GM18858 (cell line): ENCODE measurements around the gene GAS2L1.

Experiments used
- ATAC-seq: cut with Tn5 transposase; IDR thresholded peaks from one replicate; pipeline ENCODE4 v1.9.1; 2021; ENCODE audit not compliant: unreplicated experiment

The GAS2L1 gene

DNA sequence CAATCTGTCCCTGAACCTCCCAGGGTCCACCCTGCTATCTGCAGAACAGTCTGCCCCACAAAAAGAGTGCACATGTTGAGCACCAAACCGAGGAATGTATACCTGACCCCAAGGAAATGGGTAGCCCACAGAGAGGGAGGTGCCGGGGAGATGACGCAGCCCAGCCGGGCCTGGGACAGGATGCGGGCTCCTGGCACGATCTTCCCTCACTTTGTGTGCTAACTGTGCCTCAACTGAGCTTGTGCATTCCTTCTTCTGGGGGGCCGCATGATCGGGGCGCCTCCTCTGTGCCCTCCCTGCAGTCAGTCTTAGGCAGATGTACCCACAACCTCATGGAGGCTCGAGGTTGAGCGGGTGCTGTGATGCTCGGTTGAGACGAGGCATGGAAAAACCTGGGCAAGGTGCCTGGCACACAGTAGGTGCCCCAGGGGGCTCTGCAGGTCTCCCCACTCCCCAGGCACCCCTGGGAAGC, 2.4 kb downstream of the GAS2L1 start:
- ATAC-seq, result no peak

DNA sequence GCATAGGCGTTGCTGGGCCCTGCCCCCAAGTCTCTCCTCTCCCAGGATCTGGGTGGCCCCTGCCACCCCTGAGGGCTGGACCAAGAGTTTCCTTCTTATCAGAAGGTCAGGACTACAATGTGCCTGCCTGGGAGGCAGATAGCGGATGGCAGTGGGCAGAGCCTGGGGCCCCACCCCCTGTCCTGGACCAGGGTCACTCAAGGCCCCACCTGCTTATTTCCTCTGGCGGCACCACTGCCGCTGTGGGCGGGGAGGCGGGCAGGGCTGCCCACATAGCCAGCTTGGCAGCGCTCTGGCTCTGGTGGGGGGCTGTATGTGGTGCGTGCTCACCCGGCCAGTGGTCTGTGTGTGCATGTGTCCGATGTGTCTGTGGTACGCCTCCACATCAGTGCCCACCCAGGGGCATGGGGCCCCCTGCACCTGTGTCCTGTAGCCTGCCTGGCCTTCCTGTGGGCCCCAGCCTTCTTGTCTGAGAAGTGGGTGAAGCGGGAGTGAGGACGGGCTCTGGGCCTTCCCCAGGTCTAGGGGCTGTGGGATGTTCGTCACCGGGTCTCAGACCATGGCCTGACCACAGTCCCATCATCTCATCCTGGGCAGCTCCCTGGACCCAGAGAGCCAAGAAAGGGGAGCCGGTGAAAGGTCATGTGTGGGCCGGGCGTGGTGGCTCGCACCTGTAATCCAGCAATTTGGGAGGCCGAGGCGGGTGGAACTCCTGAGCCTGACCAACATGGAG, 3.0 kb downstream of the GAS2L1 start:
- no peak for ATAC-seq

DNA sequence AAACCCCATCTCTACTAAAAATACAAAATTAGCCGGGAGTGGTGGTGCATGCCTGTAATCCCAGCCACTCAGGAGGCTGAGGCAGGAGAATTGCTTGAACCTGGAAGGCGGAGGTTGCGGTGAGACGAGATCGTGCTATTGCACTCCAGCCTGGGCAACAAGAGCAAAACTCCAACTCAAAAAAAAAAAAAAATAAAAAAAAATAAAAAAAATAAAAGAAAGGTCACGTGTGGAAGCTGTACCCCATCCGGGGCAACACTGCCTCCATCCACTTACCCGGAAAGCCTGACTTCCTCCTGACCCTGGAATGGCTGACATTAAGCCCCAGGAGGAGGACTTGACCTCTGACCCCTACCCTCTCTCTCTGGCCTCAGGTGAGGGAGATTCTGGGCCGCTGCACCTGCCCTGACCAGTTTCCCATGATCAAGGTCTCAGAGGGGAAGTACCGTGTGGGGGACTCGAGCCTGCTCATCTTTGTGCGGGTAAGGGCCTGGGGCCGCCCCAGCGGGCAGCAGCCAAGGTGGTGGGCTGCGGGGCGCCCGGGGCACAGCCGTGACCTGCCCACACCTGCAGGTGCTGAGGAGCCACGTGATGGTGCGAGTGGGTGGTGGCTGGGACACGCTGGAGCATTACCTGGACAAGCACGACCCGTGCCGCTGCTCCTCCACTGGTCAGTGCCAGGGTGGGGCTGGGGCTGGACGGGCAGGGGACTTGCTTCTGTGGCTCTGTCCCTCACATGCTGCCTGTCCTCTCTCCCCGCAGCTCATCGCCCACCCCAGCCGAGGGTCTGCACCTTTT, 3.8 kb downstream of the GAS2L1 start:
- ATAC-seq, result no peak

DNA sequence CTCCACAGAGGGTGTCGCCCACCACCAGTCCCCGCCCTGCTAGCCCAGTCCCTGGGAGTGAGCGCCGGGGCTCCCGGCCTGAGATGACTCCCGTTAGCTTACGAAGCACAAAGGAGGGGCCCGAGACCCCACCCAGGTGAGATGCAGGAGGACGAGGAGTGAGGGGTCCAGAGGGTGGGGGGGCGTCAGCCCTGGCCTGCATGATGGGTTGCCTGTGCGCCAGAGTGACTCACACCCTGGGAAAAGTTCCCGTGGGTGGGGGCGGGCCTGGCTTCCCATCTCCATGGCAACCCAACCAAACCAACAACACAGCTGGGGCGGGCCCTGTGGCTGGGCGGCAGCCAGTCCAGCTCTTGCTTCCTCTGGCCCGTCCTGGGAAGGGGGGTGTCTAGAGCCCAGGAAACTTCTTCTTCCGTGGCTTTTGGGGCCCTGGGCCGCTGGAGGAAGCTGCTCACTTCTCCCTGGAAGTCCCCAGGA, 4.5 kb downstream of the GAS2L1 start:
- no peak for ATAC-seq

DNA sequence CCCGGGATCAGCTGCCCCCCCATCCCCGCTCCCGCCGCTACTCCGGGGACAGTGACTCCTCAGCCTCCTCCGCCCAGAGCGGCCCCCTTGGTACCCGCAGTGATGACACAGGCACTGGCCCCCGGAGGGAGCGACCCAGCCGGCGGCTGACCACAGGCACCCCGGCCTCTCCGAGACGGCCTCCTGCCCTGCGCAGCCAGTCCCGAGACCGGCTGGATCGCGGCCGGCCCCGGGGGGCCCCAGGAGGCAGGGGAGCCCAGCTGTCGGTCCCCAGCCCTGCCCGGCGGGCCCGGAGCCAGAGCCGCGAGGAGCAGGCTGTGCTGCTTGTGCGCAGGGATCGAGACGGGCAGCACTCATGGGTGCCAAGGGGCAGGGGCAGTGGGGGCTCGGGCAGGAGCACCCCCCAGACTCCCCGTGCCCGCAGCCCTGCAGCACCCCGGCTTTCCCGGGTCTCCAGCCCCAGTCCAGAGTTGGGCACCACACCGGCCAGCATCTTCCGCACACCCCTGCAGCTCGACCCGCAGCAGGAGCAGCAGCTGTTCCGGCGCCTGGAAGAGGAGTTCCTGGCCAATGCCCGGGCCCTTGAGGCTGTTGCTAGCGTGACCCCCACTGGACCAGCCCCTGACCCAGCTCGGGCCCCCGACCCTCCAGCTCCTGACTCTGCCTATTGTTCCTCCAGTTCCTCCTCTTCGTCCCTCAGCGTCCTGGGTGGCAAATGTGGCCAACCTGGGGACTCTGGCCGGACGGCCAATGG, 5.2 kb downstream of the GAS2L1 start:
- no peak for ATAC-seq

DNA sequence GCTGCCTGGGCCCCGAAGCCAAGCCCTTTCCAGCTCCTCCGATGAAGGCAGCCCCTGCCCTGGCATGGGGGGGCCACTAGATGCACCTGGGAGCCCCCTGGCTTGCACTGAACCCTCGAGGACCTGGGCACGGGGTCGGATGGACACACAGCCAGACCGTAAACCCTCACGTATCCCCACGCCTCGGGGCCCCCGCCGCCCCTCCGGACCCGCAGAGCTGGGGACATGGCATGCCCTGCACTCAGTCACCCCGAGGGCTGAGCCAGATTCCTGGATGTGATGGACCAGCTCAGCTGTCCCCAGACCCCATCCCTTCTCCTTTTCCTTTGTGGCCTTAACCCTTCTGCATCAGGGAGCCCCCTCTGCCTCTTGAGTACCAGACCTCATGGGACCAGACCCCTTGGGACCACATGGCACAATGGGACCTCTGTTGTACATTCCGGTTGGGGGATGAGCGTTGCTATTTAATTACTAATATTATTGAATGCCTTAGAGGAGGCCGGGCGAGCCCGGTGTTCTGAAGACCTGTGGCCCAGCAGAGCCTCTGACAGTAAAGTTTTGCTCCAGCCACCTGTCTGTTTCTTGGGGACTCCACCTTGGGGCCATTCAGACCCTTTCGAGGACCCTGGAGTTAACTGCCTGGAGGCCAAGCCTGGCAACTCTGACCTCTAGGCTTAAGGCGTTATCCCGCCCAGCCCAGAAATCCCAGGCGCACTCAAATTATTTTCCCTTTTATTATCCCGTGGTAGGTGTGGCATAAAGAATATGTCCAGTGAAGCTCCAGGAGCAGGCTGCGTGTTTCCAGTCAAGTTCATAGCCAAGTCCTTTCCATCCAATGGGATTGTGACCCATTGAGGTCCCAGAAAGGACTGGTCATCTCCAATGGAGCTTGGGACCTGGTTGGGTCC, 6.0 kb downstream of the GAS2L1 start:
- no peak for ATAC-seq

DNA sequence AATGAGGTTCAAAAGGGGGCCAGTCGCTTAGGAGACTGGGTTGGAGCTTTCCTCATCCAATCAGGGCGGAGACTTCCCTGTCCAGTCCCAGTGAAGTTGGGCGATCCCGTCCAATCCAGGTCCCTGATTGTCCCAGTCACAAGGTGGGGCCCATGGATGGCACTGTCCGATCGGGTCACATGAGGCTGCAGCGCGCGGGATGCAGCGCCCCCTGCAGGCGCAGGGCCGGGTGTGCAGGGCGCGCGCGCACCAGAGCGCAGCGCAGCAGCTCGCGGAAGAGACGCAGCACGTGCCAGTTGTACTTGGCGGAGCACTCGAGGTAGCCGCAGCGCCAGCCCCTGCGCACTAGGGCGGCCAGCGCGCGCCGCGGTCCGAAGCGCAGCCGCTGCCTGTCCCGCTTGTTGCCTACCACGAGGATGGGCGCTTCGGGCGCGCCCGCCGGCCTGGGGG, 6.7 kb downstream of the GAS2L1 start:
- no peak for ATAC-seq

DNA sequence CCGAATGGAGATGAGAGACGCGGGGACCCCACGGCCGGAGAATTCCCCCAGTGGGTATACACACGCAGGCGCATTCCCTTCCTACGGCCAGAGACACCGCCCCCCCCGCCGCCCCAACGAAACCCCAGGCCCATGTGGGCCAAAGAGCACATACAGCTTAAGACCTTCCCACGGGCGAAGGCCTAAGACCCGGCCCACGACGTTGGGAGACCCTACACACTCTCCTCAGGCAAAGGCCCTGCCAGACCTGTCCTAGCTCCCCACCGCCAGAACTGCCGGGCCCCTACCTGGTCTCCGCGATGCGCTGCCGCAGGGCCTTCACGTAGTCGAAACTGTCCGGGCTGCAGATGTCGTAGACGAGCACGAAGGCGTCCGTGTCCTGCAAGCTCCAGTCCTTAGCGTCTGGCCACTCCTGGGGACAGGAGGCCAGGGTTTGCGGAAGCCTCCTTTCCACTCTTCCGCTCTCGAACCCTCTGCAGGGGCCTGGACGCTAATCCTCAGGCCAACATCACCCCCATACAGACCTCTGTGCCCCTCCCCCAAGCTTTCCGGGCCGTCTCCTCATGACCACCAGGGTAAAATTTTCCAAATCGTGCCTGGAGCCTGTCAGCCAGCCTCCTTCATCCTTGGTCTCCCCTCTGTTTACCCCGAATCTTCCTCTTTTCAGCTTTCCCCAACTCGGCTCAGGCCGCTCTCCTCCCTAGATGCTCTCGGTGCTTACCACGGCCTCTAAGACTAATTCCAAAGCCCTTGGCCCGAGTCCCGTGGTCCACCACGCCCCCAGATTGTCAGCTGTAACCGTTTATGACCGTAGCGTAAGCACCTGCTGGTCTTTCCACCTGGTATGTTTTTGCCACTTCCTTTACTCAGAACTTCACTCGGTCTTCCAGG, 7.4 kb downstream of the GAS2L1 start:
- no peak for ATAC-seq

DNA sequence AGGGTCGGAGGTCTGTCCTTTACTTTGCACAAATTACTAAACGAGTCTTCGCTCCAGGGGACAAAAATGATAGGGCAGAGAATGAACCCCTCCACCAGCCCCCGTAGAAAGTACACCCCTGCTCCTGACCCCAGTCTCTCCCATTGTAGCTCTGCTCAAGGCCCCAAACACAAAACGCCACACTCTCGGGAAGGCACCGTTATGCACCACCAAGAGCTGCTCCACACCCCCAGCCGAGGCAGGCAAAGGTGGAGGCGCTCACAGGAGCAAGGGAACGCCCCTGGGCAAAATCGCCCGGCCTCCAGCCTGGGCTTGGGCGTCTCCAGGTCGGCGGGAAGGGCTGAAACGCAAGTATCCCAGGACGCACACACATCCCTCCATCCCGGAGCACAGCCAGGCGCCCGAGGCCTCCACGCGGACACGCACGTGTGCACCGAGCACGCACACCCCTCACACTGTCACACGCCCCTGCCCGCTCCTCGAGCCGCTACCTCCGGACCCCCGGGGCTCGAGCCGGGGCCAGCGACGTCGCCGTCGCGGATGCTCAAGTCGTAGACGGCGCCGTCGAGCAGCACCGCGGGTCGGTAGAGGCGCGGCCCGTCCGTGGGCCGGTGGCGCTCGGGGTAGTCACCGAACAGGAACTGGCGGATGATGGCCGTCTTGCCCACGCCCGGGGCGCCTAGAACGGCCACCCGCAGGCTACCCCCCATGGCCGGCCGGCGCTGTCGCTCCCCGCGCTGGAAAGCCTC, 8.3 kb downstream of the GAS2L1 start:
- ATAC-seq, result no peak

DNA sequence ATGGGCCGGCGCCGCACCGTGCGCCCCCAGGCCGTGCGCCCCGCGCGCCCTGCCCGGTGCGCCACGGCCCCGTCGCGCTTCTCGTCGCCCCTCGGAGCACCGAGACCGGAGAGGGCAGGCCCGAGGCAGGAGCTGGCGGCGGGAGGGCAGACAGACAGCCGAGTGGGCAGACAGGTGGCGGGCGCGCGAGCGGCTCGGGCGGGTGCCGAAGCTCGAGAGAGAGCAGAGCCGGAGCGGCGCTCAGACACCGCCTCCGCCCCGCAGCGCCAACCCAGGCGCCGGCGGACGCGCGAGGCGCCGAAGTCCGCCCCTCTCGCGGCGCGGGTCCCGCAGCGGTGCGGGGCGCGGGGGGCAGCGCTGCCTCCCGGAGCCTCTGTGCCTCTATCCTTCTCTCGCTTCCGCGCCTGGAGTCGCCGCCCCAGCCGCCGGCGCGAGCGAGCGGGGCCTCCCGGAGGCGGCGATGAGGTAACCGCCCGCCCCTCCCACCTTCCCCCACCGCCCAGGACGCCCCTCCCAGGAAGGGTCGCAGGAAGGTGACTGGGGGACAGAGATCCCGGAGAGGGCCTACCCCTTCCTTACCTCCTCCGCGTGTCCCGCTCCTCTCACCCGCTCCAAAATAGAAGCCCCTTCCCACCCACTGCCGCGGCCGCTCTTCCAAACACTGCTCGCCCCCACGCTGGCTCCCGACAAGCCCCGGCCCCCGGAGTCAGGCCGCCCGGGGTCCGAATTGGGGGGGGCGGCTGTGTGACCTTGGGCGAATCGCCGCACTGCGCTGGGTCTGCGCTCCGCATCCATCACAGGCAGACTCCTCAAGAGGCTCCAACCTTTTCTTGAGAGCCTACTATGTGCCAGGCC, 9.1 kb downstream of the GAS2L1 start, which contains the start of gene RASL10A:
Gene RASL10A, minus strand, starts transcription at position 412 of the 855 bp plus-strand sequence. CDS start 451 bp downstream, outside the sequence.
- no peak for ATAC-seq

DNA sequence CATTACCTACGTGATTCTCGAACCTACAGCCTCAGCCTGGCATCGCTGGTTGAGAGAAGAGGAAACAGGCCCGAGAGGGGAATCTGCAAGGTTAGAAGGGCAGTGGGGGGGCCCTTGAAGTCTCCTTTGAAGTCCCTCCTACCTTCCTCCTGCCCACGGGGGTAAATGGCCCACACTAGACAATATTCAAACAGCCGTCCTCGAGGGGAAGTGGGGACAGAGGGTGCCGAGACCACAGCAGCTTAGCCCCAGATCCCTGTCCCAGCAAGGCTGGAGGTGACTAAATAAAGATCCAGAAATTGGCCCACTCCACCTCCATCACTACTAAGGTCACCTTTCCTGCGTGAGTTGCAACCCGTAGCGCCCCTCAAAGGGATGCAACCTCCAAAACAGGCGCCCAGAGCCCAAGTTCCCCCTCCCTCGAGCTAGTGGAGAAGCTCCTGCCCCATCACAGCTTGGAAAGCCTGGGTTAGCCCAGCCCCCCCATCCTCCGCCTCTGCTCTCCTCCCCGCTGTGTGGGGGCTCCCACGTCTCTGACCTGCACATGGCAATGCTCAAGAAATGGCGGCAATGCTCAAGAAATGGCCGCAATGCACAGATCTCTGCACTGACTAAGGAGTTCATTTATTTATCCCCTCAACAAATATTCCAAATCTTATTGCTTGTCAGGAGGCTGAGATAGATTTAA, 9.8 kb downstream of the GAS2L1 start:
- no peak for ATAC-seq

DNA sequence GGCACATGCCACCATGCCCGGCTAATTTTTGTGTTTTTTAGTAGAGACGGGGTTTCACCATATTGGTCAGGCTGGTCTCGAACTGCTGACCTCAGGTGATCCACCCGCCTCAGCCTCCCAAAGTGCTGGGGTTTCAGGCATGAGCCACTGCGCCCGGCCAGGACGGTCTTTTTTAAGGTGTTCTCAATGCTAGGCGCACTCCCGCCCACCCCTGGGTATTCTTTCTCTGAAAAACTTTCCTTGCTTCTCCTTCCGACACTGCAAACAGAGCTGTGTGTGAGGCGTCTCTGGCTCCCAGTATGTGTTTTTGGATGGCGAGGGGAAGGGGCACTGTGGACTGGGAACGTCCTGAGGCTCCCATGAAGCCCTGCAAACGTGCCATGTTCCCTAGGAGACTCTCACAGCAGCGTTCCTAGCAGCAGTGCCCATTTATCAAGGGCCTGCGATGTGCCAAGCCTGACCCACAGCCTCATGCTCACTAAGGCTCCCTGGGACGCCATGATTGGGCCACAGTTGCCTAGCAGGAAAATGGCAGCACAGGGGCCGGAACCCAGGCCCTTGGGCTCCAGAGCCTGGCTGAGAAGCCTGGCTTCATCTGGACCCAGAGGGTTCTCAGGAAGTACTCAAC, 11.5 kb downstream of the GAS2L1 start:
- ATAC-seq, result no peak

DNA sequence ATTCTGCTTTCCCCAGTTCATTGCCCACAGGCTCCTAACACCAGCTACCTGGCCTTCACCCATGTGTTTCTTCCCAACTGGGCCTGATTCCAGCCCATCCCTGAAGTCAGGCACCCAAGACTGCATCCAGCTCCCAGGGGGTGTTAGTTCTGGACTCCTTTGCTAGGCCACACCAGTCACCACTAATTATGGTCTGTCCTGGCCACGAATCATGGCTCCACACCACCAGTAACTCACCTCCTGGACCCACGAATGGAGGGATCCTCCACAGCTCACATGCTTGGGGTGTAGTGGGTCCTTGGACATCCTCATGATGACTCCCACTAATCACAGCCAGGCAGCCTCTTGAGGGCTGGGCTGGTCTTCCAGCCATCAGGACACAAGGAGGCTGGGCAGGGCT, 12.6 kb downstream of the GAS2L1 start:
- ATAC-seq, result no peak

DNA sequence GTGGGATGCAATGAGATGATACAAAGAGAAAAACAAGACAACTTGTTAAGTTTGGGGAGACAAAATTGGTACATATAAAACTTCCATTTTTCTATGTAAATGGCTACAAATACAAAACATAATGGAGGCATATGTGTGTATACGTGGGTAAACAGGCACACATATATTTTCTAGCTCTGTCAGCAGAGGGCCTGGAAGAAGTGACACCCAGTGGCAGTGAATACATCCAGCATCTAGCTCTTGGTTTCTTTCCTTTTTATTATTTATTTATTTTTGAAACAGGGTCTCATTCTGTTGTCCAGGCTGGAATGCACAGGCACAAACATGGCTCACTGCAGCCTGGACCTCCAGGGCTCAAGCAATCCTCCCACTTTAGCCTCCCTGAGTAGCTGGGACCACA, 14.1 kb downstream of the GAS2L1 start:
- ATAC-seq, result no peak

DNA sequence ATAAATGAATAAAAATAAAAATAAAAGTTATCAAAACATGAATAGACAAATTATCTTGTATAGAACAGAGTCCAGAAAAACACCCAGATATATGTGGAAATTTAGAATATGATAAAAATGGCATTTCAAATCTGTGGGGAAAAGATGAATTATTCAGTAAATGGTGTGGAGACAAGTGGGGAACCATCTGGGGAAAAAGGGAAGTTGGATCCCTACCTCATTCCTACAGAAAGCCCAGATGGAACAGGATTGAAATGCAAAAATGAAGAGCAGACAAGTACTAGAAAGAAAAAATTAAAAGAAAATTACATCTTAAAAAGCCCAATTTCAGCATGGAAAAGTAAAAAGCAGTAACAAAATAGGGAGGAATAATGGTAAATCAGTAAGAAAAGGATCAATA, 17.2 kb downstream of the GAS2L1 start:
- no peak for ATAC-seq

DNA sequence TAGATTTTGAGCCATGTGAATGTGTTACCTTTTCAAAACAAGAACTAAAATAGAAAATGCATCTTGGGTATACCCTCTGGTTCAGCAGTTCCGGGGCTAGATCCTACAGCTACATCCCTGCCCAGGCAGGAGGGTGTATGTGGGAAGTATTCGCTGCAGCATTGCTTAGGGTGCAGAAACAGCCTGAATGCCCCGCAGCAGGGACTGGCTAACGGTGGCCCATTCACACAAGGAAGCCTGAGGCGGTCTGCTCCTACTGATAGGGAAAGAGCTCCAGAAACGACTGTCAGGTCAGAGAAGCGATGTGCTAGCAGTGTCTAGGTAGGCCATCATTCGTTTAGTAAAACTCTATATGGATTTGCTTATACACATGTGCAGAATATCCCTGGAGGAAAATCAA, 18.9 kb downstream of the GAS2L1 start:
- ATAC-seq, result no peak
